OCI-LY3 (cell line): Measurements from ENCODE around the gene DHRSX.
A peak's percentile ranks its signal among the peaks of the same experiment; 100 is the strongest.
"Not testable (repeated sequence)": the region's sequence is repeated elsewhere in the genome, so short reads cannot be mapped to it uniquely, and the experiment has no call there.

Source experiments
- H2AFZ ChIP-seq: fragments of 200-600, 300-600 bp; shearing (Covaris generic); 2 replicates; pipeline ENCODE4 v1.6.0; 2014; ENCODE audit warnings: antibody characterized with exemption, low read depth, low read length
- H3K27ac ChIP-seq: fragments of 200-600, 300-600 bp; sonication (generic); 2 replicates; pipeline ENCODE4 v1.5.1; 2014; ENCODE audit warnings: mild to moderate bottlenecking, low read length, moderate library complexity, mixed read lengths
- H3K27me3 ChIP-seq: fragments of 200-600, 300-600 bp; sonication (generic); 2 replicates; pipeline ENCODE4 v1.6.1; 2014; ENCODE audit warnings: low read depth, low read length, mixed read lengths
- H3K36me3 ChIP-seq: fragments of 200-600, 300-600 bp; sonication (generic); replicated peaks from 2 replicates; pipeline ENCODE3; 2014; ENCODE audit warnings: low read depth, low read length, mixed read lengths
- H3K4me1 ChIP-seq: fragments of 300-600, 200-600 bp; sonication (generic); 2 replicates; pipeline ENCODE4 v1.6.1; 2014; ENCODE audit warnings: low read length, mixed read lengths
- H3K4me2 ChIP-seq: fragments of 200-600, 300-600 bp; sonication (generic); 2 replicates; pipeline ENCODE4 v1.6.1; 2014; ENCODE audit warnings: low read length, mixed read lengths
- H3K4me3 ChIP-seq: fragments of 300-600, 200-600 bp; sonication (generic); 2 replicates; pipeline ENCODE4 v1.5.1; 2014; ENCODE audit warnings: antibody characterized with exemption, mild to moderate bottlenecking, low read length, moderate library complexity
- H3K79me2 ChIP-seq: fragments of 300-600, 200-600 bp; shearing (Covaris generic); 2 replicates; pipeline ENCODE4 v1.6.1; 2014; ENCODE audit warnings: mild to moderate bottlenecking, low read length, mixed read lengths
- H3K9ac ChIP-seq: fragments of 300-600, 200-600 bp; shearing (Covaris generic); 2 replicates; pipeline ENCODE4 v1.6.0; 2014; ENCODE audit warnings: mild to moderate bottlenecking, low read length, moderate library complexity
- H3K9me3 ChIP-seq: fragments of 200-600, 300-600 bp; shearing (Covaris generic); 2 replicates; pipeline ENCODE4 v1.6.1; 2014; ENCODE audit warnings: low read length, mixed read lengths; ENCODE audit not compliant: insufficient read depth
- H4K20me1 ChIP-seq: fragments of 200-600, 300-600 bp; sonication (generic); 2 replicates; pipeline ENCODE4 v1.6.1; 2016; ENCODE audit warnings: low read length, mixed read lengths; ENCODE audit not compliant: insufficient read depth
- EZH2phosphoT487 ChIP-seq: fragments of 200-600 bp; shearing (Covaris generic); IDR thresholded peaks from 2 replicates; pipeline ENCODE4 v1.6.1; 2018; ENCODE audit warnings: antibody characterized with exemption, mixed run types, low read depth
- TF ChIP-seq, protein P1 (sequence below): fragments of 200-600, 300-600 bp; sonication (generic); IDR thresholded peaks from 2 replicates; pipeline ENCODE4 v1.5.1; 2014; ENCODE audit warnings: antibody characterized with exemption, low read length, low read depth

The DHRSX gene

DNA sequence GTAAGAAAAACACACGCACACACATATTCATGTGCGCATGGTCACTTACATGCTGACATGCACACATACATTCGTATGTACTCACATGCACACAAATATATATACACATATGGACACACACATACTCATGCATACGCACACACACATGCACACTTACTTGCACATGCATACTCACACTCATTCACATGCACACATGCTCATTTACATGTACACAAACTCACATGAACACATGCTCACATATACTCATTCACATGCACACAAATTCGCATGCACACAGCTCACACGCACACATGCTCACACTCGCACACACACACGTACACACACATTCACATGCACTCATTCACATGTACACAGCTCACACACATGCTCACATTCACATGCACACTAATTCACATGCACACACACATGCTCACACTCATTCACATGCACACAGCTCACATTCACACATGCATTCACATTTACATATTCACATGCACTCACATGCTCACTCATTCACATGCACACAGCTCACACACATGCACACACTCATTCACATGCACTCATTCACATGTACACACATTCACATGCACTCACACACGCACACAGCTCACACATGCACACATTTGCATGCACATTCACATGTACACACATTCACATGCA lies 276.1 kb downstream of the DHRSX start:
- Histone ChIP-seq H3K4me2 (no peak overlapping the region), H4K20me1 (no peaks in the 10 kb centered on the region), H3K36me3 (peaks cover 46% of the 10 kb centered on the region), H3K9ac (no peak overlapping the region), H3K9me3 (peaks cover 12% of the 10 kb centered on the region), H3K4me3 (no peak overlapping the region), H3K79me2 (no peaks in the 10 kb centered on the region), H3K27ac (no peak overlapping the region), H3K4me1 (peaks cover 15% of the 10 kb centered on the region), H3K27me3 (no peaks in the 10 kb centered on the region), H2AFZ (no peak overlapping the region)
- TF ChIP-seq, protein P1, sequence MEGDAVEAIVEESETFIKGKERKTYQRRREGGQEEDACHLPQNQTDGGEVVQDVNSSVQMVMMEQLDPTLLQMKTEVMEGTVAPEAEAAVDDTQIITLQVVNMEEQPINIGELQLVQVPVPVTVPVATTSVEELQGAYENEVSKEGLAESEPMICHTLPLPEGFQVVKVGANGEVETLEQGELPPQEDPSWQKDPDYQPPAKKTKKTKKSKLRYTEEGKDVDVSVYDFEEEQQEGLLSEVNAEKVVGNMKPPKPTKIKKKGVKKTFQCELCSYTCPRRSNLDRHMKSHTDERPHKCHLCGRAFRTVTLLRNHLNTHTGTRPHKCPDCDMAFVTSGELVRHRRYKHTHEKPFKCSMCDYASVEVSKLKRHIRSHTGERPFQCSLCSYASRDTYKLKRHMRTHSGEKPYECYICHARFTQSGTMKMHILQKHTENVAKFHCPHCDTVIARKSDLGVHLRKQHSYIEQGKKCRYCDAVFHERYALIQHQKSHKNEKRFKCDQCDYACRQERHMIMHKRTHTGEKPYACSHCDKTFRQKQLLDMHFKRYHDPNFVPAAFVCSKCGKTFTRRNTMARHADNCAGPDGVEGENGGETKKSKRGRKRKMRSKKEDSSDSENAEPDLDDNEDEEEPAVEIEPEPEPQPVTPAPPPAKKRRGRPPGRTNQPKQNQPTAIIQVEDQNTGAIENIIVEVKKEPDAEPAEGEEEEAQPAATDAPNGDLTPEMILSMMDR: no peak
- no peak for TF ChIP-seq EZH2phosphoT487

DNA sequence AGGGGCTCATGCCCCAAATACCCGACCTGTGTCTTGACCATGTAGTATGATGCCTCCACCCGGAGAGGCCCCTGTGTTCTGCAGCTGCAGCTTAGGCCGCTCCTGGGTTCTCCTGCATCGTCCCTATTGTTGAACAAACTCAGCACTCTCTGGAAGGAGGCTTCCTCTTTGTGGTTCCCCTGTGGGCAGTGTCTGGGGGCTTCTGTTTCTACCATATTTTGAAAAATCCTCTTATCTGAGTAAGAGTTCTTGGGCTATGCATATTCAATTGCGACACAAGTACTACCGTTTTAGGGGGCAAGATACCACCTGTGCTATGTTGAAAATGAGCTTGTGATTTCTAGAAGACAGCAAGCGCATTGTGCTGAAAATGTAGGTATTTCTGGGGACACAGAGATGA lies 276.6 kb downstream of the DHRSX start:
- Histone ChIP-seq H3K79me2 (no peaks in the 10 kb centered on the region), H3K36me3 (peaks cover 51% of the 10 kb centered on the region), H3K9ac (no peak overlapping the region), H3K27me3 (no peaks in the 10 kb centered on the region), H3K4me3 (no peak overlapping the region), H3K4me2 (no peak overlapping the region), H2AFZ (no peak overlapping the region), H3K9me3 (peaks cover 17% of the 10 kb centered on the region), H3K27ac (no peak overlapping the region), H4K20me1 (no peaks in the 10 kb centered on the region), H3K4me1 (peaks cover 15% of the 10 kb centered on the region)
- TF ChIP-seq, protein P1: no peak
- no peak for TF ChIP-seq EZH2phosphoT487

DNA sequence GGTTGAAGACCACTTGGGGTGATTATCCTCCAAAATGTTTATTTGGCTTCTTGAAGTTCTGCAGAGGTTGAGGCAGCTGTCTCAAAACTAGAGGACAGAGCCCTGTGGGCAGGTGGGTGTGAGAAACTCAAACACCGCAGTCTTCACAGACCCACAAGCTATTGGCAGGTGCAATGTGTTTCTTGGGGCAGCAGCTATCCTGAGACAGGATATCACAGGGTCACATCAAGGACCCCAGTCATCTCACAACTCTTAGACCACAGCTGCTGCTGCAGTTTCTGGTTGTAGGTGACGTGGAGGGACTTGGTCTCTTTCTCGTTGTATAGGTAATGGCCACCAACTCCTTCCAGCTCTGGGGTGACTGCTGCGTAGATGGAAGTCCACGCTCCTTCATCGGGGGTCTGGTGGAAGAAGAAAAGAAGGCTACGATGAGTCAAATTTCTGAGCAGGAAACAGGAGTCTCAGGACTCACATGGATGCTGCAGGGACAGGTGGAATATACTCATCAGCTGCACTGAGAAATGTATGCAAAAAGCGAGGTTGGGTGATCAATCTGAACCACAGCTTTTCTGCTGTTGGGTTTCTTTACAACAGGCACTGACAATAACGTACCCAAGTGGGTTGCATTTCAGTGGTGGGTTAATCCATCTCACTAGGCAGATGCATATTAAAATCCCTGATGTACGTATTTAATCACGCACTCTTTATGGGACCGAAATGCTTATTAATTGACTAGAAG lies 279.8 kb downstream of the DHRSX start:
- Histone ChIP-seq H3K9ac (no peak overlapping the region), H3K36me3 (peaks cover 64% of the 10 kb centered on the region), H4K20me1 (no peaks in the 10 kb centered on the region), H3K27ac (peak overlapping the region; percentile 50), H3K4me2 (peak overlapping the region; percentile 21; the same call in 1 of the 2 replicates), H2AFZ (no peak overlapping the region), H3K4me3 (no peak overlapping the region), H3K79me2 (no peaks in the 10 kb centered on the region), H3K27me3 (no peaks in the 10 kb centered on the region), H3K9me3 (peaks cover 31% of the 10 kb centered on the region), H3K4me1 (peaks cover 15% of the 10 kb centered on the region)
- TF ChIP-seq, protein P1: no peak
- TF ChIP-seq EZH2phosphoT487: no peak

DNA sequence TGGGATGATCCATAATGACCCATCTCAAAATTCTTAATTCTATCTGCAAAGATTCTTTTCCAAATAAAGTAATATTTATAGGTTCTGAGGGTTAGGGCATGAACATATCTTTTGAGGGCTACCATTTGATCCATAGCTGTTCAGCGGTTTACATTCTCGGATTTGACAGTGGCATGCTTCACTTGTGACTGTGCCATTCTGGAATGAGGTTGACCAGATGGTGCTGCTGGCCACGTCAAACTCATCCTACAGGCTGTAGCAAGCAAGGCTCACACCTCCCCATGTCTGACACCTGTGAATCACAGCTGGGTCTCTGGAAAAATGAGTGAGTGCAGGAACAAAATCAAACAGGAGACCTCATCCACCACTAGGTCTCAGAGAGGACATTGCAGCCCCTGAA lies 280.5 kb downstream of the DHRSX start:
- no peak overlapping the region for H3K4me2 ChIP-seq
- peak overlapping the region; percentile 50 for H3K27ac ChIP-seq
- peaks cover 15% of the 10 kb centered on the region for H3K4me1 ChIP-seq
- H3K9ac ChIP-seq: no peak overlapping the region
- H4K20me1 ChIP-seq: no peaks in the 10 kb centered on the region
- H3K79me2 ChIP-seq: no peaks in the 10 kb centered on the region
- no peaks in the 10 kb centered on the region for H3K27me3 ChIP-seq
- H2AFZ ChIP-seq: no peak overlapping the region
- peaks cover 64% of the 10 kb centered on the region for H3K36me3 ChIP-seq
- H3K9me3 ChIP-seq: peaks cover 31% of the 10 kb centered on the region
- H3K4me3 ChIP-seq: no peak overlapping the region
- TF ChIP-seq, protein P1: no peak
- TF ChIP-seq EZH2phosphoT487: no peak

DNA sequence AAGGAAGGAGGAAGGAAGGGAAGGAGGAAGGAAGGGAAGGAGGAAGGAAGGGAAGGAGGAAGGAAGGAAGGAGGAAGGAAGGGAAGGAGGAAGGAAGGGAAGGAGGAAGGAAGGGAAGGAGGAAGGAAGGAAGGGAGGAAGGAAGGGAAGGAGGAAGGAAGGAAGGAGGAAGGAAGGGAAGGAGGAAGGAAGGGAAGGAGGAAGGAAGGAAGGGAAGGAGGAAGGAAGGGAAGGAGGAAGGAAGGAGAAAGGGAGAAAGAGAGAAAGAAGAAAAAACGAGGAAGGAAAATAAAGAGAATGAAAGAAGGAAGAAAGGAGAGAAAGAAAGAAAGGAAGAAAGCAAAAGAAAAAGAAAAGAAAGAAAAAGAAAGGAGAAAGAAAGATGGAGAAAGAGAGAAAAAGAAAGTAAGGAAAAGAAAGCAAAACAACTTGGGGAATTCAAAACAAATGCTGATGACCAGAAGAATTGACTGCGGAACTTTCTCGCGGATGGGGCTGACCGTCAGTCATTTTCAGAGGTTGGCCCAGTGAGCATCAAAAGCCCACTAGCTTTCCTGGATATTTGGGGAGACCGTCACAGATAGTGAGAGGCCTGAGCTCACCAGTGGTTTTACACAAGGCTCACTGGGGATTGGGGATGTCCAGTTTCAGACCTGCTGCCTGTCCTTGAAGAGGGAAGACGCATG lies 286.5 kb downstream of the DHRSX start:
- H3K27ac ChIP-seq: not testable (repeated sequence)

DNA sequence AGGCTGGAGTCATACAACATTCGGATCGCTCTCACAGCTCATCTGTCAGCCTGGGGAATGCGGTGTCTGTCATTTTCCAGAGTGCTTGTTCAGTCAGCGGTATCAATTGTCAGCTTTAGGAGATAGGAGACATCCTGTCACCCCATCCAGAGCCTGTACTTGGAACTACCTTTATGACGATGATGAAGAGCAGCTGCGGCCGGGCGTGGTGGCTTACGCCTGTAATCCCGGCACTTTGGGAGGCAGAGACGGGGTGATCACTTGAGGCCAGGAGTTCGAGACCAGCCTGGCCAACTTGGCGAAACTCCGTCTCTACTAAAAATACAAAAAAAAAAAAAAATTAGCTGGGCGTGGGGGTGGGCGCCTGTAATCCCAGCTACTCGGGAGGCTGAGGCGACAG lies 289.1 kb downstream of the DHRSX start:
- H3K9ac ChIP-seq, H2AFZ ChIP-seq, H3K4me1 ChIP-seq, H3K4me2 ChIP-seq, H3K27me3 ChIP-seq, H3K4me3 ChIP-seq, H3K27ac ChIP-seq, H3K9me3 ChIP-seq, H3K79me2 ChIP-seq, H3K36me3 ChIP-seq, H4K20me1 ChIP-seq: not testable (repeated sequence)

More for the DNA sequence above, 286.5 kb downstream of the DHRSX start:
- H3K4me2 ChIP-seq, H3K9ac ChIP-seq, H3K4me3 ChIP-seq, H3K4me1 ChIP-seq, H2AFZ ChIP-seq, H3K27me3 ChIP-seq, H4K20me1 ChIP-seq, H3K79me2 ChIP-seq: not testable (repeated sequence)
- Histone ChIP-seq H3K36me3 (peaks cover 21% of the 10 kb centered on the region), H3K9me3 (peaks cover 19% of the 10 kb centered on the region; the same call in 1 of the 2 replicates)
